Measurements from ENCODE around the gene SLC39A11. TPM values are rescaled to one million over a fixed set of nuclear protein-coding genes. Genes with fewer than 3 reads are reported as not detected.

SLC39A11 gene
- total RNA-seq, 2 donors from 2014 or later: 23.3 to 32.5 TPM

DNA sequence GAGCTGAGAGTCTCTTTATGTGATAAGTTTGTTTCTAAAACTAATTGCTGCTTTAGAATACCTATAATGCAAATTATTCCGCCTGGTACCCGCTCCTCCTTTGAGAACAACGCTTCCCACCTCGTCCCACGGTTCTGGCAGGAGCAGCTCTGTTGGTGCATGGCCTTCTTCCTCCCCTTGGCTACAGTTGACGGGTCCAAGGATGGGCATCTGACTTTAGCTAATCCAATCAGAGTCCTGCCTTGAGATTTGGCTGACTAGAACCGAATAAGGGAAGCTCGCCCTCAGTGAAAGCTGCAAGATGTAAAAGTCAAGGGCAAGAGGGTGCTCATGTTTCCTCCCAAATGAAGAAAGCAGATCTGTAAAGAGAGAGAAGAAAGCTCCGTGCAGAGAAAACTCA lies 481.3 kb downstream of the SLC39A11 start:
- H3K36me3 Mint-ChIP-seq (ENCODE audit: low read depth): peaks cover 2% of the 10 kb centered on the region
- ATAC-seq (no peak), DNase-seq (no peak)
- peaks cover 12% of the 10 kb centered on the region for H3K27me3 Mint-ChIP-seq
- peak overlapping the region; percentile 21 for H3K27ac Mint-ChIP-seq
- H3K4me3 Mint-ChIP-seq: no peak overlapping the region
- H3K4me1 Mint-ChIP-seq: peaks cover 6% of the 10 kb centered on the region
- H3K9me3 ChIP-seq (ENCODE audit: control insufficient read depth, low read length, poor library complexity, severe bottlenecking): no peaks in the 10 kb centered on the region

DNA sequence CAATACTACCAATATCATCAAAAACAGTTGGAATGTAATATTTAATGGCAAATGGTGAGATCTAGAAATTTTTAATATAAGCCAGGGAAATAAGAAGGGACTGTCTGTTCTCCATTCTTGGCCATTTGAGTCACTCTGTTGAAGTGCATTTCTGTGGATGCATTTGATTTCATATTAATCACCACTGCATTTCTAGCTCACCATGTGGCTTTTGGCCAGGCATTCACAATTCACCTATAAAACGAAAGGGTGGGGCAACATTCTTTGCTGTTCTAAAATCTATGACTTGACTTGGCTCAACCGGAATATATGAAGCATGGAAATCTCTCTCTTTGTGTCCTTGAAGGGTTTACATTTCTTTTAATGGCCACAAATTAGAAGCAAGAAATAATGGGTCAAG lies 483.0 kb downstream of the SLC39A11 start:
- Mint-ChIP-seq H3K36me3 (ENCODE audit: low read depth) (peaks cover 2% of the 10 kb centered on the region), H3K27me3 (peaks cover 12% of the 10 kb centered on the region), H3K27ac (no peak overlapping the region), H3K4me3 (no peak overlapping the region), H3K4me1 (peaks cover 6% of the 10 kb centered on the region)
- no peaks in the 10 kb centered on the region for H3K9me3 ChIP-seq (ENCODE audit: control insufficient read depth, low read length, poor library complexity, severe bottlenecking)
- no peak for ATAC-seq
- no peak for DNase-seq

DNA sequence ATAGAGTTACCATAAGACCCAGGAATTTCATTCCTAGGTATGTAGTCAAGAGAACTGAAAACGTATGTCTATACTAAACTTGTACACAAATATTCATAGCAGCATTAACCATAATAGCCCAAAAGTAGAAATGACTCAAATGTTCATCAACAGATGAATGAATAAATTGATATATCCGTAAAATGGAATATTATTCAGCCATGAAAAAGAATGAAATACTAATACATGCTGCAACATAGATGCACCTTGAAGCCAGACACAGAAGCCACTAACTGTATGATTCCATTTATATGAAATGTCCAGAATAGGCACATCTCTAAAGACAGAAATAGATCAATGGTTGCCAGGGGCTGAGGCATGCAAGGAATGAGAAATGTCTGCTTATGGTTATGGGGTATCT lies 484.1 kb downstream of the SLC39A11 start:
- DNase-seq (no peak), ATAC-seq (no peak)
- H3K36me3 Mint-ChIP-seq (ENCODE audit: low read depth): peaks cover 2% of the 10 kb centered on the region
- no peaks in the 10 kb centered on the region for H3K9me3 ChIP-seq (ENCODE audit: control insufficient read depth, low read length, poor library complexity, severe bottlenecking)
- peaks cover 3% of the 10 kb centered on the region for H3K4me1 Mint-ChIP-seq
- H3K27me3 Mint-ChIP-seq: peaks cover 6% of the 10 kb centered on the region
- no peak overlapping the region for H3K27ac Mint-ChIP-seq
- H3K4me3 Mint-ChIP-seq: no peak overlapping the region

DNA sequence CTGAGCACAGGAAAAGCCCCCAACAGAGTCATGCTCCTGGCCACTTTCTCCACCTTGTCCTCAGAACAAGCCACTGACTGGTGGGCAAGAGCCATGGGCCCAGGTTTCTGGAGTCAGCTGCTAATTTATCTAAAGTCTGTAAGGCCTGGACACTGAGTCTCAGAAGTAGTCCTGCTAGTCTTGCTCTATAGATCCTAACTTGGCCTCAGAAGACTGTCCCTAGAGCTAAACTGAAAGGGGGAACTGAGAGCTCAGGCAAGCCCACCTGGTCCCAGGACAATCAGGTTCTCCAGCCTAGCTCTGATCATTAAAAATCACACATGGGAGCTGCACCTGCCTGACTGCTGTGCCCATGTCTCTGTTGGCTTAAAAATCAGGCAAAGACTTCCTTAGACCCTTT lies 485.8 kb downstream of the SLC39A11 start:
- peaks cover 12% of the 10 kb centered on the region for H3K27me3 Mint-ChIP-seq
- ATAC-seq: no peak
- H3K4me3 Mint-ChIP-seq: no peak overlapping the region
- H3K36me3 Mint-ChIP-seq (ENCODE audit: low read depth): no peaks in the 10 kb centered on the region
- H3K27ac Mint-ChIP-seq: no peak overlapping the region
- no peak for DNase-seq
- no peaks in the 10 kb centered on the region for H3K9me3 ChIP-seq (ENCODE audit: control insufficient read depth, low read length, poor library complexity, severe bottlenecking)
- H3K4me1 Mint-ChIP-seq: peaks cover 3% of the 10 kb centered on the region

DNA sequence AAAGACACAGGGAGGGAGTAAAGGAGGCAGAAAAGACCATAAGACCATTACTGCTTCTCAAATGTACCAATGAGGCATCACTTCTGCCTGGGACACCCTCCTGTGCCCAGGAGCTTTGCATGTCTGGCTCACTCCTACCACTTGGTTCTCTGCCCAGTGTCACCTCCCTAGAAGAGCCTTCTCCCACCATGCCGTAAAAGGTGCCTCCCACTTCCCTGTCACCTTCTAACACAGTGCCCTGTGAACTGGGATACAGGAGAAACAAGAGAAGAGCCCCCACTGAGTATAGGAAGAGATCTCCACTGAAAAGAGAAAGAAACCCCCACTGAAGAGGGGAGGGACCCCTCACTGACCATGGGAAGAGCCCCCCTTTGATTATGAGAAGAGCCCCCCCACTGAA lies 486.9 kb downstream of the SLC39A11 start:
- H3K9me3 ChIP-seq (ENCODE audit: control insufficient read depth, low read length, poor library complexity, severe bottlenecking): no peaks in the 10 kb centered on the region
- no peaks in the 10 kb centered on the region for H3K4me1 Mint-ChIP-seq

DNA sequence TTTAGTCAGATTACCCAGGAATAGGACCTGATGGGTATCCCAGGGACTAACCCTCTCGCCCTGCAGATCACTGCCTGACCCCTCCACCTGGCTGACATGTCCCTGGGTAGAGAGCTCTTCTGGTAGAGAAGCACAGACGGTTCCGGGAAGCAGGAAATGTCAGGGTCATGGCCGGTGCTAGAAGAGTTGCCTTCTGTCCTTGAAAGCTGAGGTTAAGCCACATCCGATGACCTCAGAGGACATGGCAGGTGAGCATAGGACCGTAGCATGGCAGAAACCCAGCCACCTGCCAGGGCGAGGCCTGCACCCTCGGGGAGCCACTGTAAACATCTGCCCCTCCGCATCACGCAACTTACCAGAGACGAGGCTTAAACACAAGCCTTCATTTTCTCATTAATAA lies 488.0 kb downstream of the SLC39A11 start:
- Mint-ChIP-seq H3K27me3 (peaks cover 22% of the 10 kb centered on the region), H3K27ac (no peak overlapping the region), H3K36me3 (ENCODE audit: low read depth) (no peaks in the 10 kb centered on the region), H3K4me1 (no peaks in the 10 kb centered on the region), H3K4me3 (no peak overlapping the region)
- ATAC-seq: no peak
- no peak for DNase-seq
- H3K9me3 ChIP-seq (ENCODE audit: control insufficient read depth, low read length, poor library complexity, severe bottlenecking): no peaks in the 10 kb centered on the region

More for the DNA sequence above, 486.9 kb downstream of the SLC39A11 start:
- ATAC-seq: no peak
- no peaks in the 10 kb centered on the region for H3K36me3 Mint-ChIP-seq (ENCODE audit: low read depth)
- no peak overlapping the region for H3K4me3 Mint-ChIP-seq
- H3K27ac Mint-ChIP-seq: no peak overlapping the region
- peaks cover 22% of the 10 kb centered on the region for H3K27me3 Mint-ChIP-seq
- DNase-seq: no peak

DNA sequence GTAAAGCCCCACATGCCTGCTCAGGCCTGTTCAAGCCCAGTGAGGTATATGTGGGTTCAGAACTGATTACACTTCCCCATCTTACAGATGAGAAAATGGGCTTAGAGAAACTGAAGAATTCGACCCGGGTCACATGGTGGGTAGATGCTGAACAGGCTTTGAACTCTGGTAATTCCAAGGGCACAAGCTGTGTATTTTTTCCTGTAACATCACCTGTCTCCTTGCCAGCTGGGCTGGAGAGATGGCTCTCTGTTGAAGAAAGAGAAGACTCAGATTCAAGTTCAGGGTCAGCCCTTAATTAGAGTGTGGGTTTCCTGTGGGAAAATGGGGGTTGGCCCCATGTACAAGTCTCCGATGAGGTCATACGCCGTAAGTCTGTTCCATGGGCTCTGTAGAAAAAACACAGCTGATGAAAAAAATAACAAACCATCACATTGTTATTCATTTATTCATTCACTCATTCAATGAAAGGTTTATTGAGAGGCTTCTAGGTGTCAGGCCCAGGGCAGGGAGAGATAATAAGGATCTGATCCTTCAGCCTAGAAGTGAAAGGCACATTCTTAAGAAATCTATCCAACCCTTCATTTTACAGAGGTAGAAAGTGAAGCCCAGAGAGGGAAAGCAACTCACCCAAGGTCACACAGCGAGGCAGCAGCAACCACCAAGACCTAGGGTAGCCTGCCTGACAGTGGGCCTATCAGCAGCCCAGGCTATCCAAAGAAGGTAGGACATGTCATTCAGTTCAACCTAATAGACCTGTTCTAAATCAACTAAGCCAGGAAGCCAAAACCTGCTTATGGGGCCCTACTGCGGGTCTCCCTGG lies 488.9 kb downstream of the SLC39A11 start:
- H3K36me3 Mint-ChIP-seq (ENCODE audit: low read depth): no peaks in the 10 kb centered on the region
- ATAC-seq (no peak), DNase-seq (no peak)
- no peaks in the 10 kb centered on the region for H3K4me1 Mint-ChIP-seq
- H3K4me3 Mint-ChIP-seq: no peak overlapping the region
- H3K27me3 Mint-ChIP-seq: peaks cover 22% of the 10 kb centered on the region
- H3K27ac Mint-ChIP-seq: no peak overlapping the region
- H3K9me3 ChIP-seq (ENCODE audit: control insufficient read depth, low read length, poor library complexity, severe bottlenecking): no peaks in the 10 kb centered on the region

DNA sequence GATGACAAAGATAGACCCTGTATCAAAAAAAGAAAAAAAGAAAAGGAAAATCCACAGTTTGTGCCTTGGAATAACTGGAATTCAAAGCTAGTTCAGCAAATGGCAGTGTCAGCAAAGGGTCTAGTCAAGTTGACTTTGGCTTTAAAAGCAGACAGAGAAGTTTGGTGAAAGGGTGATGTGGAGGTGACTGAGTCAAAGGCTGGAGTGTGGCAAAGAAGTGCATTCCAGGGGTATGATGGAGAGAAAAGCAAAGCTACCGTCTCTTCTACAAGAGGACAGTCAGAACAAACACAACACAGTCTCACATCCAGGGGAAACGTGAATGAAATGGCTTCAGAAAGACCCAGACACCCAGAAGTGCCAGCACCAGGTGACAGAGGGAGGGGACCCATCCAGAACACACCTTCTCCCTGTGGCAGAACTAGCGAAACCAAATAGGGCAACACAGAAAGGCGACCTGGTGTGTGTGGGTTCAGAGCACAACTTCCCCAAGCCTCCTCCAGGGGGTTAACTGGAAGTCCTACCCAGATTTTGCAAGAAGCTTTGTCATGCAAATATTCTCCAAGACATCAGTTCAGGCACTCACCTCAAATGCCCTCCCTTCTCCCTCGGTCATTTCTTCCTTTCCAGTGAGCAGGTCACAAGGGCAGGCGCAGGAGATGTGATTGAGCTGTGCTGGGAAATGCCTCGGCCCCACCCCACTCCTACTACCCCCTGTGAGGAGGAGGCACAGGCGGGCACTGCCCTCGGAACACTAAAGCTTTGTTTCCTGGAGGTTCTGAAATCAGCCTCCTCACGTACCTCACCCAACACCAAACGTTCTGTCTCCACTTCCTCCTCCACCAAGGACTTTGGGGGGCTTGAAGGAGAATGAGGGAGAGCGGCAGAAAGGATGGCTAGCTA lies 489.7 kb downstream of the SLC39A11 start:
- Mint-ChIP-seq H3K36me3 (ENCODE audit: low read depth) (no peaks in the 10 kb centered on the region), H3K27ac (no peak overlapping the region), H3K4me3 (no peak overlapping the region), H3K4me1 (no peaks in the 10 kb centered on the region), H3K27me3 (peaks cover 22% of the 10 kb centered on the region)
- ATAC-seq (no peak), DNase-seq (no peak)
- H3K9me3 ChIP-seq (ENCODE audit: control insufficient read depth, low read length, poor library complexity, severe bottlenecking): no peaks in the 10 kb centered on the region

DNA sequence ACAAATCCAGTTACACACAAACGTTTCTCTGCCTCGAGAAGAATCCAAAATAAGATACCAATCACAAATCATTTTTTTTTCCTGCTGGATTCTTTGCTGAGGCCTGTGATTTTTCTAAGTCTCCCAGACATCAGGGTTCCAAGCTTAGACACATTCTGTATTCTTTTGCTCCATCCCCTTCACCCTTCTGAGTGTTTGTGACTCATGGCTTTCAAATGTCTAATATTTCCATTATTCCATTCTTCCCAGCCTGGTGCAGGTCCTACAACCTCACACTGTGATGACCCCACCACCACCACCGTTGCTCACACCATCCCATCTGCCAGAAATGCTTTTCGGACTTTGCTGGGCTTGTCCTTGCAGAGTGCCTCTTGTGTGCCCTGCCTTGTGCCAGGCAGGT lies 491.6 kb downstream of the SLC39A11 start:
- DNase-seq (no peak), ATAC-seq (no peak)
- Mint-ChIP-seq H3K27ac (no peak overlapping the region), H3K4me1 (peaks cover 5% of the 10 kb centered on the region), H3K36me3 (ENCODE audit: low read depth) (no peaks in the 10 kb centered on the region), H3K4me3 (no peak overlapping the region), H3K27me3 (peaks cover 30% of the 10 kb centered on the region)
- H3K9me3 ChIP-seq (ENCODE audit: control insufficient read depth, low read length, poor library complexity, severe bottlenecking): no peaks in the 10 kb centered on the region

DNA sequence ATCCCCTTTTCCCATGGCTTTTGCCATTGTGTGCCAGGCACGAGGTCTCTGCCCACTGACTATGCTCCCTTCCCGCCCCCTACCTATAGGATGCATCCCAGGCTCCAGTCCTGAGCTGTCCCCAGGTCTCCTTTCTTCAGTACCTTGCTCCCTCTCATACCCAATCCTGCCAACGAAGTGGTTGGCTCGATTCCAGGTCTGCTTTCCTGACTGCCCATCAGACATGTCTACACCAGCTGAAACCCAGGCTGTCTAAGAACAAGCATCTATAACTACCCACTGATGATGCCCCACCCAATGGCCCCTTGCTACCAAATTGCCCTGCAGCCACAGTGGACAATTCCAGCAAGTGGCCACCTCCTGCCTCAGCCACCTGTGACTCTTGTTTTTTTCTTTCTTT lies 492.6 kb downstream of the SLC39A11 start:
- DNase-seq: no peak
- H3K9me3 ChIP-seq (ENCODE audit: control insufficient read depth, low read length, poor library complexity, severe bottlenecking): no peaks in the 10 kb centered on the region
- no peak for ATAC-seq
- Mint-ChIP-seq H3K4me3 (no peak overlapping the region), H3K36me3 (ENCODE audit: low read depth) (no peaks in the 10 kb centered on the region), H3K27me3 (peaks cover 30% of the 10 kb centered on the region), H3K27ac (no peak overlapping the region), H3K4me1 (peaks cover 5% of the 10 kb centered on the region)

DNA sequence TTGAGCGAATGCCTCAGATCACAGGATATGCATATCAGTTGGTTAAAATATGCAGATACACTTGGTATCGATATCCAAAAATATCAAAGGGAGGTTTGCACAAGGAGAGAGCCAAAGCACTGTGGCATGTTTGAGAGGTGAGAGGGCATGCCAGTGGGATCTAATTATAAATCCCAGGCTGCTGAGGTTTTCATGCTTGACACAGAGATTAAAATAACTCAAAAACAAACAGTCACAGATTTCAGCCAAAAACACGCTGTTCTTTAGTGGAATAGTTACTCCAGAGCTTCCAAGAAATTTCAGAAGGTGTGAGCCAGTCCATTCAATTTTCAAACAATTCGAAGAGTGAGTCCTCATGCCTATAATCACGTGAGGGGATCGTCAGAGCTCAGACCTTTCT lies 493.8 kb downstream of the SLC39A11 start:
- ATAC-seq: no peak
- H3K9me3 ChIP-seq (ENCODE audit: control insufficient read depth, low read length, poor library complexity, severe bottlenecking): no peaks in the 10 kb centered on the region
- Mint-ChIP-seq H3K4me1 (peaks cover 5% of the 10 kb centered on the region), H3K27ac (no peak overlapping the region), H3K36me3 (ENCODE audit: low read depth) (no peaks in the 10 kb centered on the region), H3K4me3 (no peak overlapping the region), H3K27me3 (peaks cover 25% of the 10 kb centered on the region)
- no peak for DNase-seq

DNA sequence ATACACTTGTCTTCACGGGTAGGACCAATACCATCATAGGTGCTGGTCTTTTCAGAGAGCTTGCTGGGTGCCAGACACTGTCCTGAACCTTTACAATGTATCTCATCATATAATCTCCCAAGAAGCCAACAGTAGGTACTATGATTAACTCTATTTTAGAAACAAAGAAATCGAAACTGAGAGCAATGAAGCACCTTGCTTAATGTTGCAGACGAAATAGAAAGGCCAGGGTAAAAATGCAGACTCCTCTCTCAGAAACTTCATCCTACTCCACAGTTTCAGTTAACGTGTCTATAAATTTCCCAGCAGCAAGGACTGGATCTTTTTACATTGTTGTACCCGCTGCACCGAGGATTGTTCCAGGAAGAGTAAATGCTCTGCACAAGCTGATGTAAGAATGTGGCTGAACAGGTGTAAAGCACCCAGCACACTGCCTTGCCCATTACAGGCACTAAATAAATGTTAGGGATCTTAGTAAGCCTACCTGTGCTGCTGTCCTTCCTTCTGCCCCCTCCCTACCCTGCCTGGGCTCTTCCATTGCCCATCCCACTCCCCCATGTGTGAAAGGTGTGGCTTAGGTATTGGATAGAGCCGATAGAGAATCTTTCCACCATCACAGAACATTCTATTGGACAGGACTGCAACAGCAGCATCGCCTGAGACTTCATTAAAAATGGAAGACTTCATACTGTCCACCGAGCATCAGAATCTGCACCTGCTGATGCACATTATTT lies 495.0 kb downstream of the SLC39A11 start:
- H3K27me3 Mint-ChIP-seq: peaks cover 30% of the 10 kb centered on the region
- DNase-seq: no peak
- H3K9me3 ChIP-seq (ENCODE audit: control insufficient read depth, low read length, poor library complexity, severe bottlenecking): no peaks in the 10 kb centered on the region
- H3K36me3 Mint-ChIP-seq (ENCODE audit: low read depth): no peaks in the 10 kb centered on the region
- peaks cover 5% of the 10 kb centered on the region for H3K4me1 Mint-ChIP-seq
- H3K4me3 Mint-ChIP-seq: no peak overlapping the region
- no peak for ATAC-seq
- H3K27ac Mint-ChIP-seq: no peak overlapping the region
